D721Med (cell line): ENCODE results near the gene CCDC148.

Experiments used
- DNase-seq: peaks from one replicate; pipeline ENCODE4 v3.0.0; 2011; ENCODE audit warnings: low spot score; ENCODE audit not compliant: insufficient read length
- FAIRE-seq: peaks from 2 replicates; lab custom pipeline; 2011; peaks lifted over from hg19 to GRCh38; lab: Jason Lieb, UNC
- TF ChIP-seq, protein P1 (sequence below): IDR thresholded peaks from 2 replicates; pipeline ENCODE4 v1.5.1; 2012; ENCODE audit warnings: mild to moderate bottlenecking, control low read depth; ENCODE audit not compliant: insufficient read depth; ENCODE audit errors: missing control alignments

Gene CCDC148

DNA sequence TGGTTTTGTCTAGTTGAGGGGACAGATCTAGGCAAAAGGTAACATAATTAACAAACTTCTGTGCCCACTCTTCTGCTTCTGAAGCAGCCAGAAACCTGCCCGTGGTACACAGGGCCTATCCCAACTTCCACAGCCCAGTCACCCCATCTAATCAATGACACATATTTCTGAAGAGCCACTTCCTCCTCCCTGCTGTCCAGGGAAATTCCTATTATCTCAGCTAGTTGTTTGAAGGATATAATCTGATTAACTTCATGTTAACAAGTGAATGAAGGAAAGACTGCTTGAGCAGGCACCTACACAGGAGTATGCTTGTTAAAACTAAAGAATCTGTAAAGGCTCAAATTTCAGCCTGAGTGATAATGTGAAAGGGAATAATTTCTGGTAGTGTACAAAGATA lies 61.4 kb downstream of the CCDC148 start:
- DNase-seq: no peak
- no peak for FAIRE-seq
- TF ChIP-seq, protein P1, sequence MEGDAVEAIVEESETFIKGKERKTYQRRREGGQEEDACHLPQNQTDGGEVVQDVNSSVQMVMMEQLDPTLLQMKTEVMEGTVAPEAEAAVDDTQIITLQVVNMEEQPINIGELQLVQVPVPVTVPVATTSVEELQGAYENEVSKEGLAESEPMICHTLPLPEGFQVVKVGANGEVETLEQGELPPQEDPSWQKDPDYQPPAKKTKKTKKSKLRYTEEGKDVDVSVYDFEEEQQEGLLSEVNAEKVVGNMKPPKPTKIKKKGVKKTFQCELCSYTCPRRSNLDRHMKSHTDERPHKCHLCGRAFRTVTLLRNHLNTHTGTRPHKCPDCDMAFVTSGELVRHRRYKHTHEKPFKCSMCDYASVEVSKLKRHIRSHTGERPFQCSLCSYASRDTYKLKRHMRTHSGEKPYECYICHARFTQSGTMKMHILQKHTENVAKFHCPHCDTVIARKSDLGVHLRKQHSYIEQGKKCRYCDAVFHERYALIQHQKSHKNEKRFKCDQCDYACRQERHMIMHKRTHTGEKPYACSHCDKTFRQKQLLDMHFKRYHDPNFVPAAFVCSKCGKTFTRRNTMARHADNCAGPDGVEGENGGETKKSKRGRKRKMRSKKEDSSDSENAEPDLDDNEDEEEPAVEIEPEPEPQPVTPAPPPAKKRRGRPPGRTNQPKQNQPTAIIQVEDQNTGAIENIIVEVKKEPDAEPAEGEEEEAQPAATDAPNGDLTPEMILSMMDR: no peak

DNA sequence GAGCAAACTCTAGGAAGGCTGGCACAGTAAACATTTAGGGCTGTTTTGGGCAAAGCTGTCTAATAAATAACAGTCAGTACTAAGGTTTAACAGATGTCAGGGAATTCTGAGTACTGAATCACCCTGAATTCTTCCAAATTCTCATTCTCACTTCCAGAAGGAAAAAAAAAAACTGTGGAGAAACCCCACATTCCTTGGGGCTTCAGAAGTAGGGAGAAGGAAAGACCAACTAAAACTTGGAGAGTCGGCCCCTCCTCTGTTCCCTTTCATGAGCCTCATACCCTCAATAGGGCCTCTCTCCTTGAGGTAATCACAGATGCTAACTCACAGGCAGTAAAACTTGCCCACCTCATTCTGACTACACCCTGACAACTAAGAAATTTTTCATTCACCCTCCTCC lies 62.1 kb downstream of the CCDC148 start:
- TF ChIP-seq, protein P1: no peak
- no peak for DNase-seq
- FAIRE-seq: no peak

DNA sequence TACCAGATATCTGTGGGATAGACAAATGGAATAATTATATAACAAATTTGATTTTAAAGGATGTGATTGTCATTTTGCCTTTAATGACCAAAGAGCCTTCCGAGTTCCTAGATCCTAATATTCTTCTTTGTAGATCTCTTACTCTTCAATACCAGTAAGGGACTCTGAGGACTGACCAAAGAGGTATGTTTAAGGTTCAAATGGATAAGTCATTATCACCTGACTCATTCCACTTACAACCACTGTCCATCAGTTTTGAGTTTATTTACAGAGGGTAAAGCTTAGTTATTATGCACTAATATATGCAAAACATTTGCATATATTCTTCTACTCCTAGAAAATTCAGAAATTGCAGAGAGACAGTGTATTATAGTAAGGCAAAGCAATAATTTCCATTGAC lies 62.7 kb downstream of the CCDC148 start:
- TF ChIP-seq, protein P1: no peak
- DNase-seq (no peak), FAIRE-seq (no peak)

DNA sequence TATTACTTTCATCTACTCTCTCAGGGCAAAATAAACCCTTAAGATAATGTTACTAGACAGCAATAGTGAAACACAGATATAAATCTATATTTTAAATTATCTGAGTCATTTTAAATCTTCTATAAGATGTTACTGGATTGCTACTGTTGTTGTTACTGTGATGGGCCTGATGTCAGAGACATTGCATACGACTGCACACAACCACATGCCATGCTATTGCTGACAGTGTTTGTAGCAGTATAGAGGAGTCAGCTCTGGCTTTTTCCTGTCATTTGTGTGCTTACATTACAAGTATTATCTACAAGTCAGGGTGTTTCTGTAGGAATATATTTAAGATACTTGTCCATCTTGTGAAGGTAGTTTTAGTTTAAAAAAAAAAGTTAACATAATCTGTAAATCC lies 63.9 kb downstream of the CCDC148 start:
- DNase-seq (no peak), FAIRE-seq (no peak)
- TF ChIP-seq, protein P1: no peak

DNA sequence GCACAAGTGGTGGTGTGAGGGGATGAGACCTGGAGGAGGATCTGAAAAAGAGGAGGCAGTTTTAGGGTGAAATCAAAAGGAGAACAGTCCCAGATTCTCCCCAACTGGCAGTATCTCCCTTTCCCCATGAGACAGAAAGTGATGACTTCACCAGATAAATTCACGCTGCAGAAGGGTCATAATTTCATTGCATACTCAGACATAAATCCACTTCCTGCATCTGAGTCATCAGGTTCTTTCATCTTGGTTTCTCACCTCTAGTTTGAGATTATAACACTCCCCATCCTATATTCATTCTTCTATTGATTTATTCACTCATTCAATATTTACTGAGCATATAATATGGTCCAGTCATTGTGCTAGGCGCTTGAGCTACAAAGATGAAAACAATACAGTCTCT lies 64.7 kb downstream of the CCDC148 start:
- DNase-seq: no peak
- no peak for FAIRE-seq

DNA sequence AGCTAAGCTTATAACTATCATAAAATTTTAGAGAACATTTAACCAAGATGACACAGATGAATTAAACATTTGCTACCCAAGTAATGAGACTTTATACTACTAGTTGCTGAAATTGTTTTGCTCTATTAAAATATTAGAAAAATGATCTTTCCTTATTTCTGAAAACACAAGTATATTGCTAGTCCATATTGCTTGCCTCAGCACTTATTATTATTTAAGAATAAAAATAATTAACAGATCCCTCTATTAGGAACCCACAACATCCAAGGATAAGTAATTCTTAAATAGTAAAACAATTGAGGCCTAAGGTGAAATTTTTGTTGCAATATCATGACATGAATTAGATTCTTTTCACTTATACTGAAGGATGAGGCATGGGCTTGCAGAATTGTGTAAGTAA lies 65.2 kb downstream of the CCDC148 start:
- TF ChIP-seq, protein P1: no peak
- FAIRE-seq: no peak
- DNase-seq: no peak

More for the DNA sequence above, 64.7 kb downstream of the CCDC148 start:
- TF ChIP-seq, protein P1: no peak

DNA sequence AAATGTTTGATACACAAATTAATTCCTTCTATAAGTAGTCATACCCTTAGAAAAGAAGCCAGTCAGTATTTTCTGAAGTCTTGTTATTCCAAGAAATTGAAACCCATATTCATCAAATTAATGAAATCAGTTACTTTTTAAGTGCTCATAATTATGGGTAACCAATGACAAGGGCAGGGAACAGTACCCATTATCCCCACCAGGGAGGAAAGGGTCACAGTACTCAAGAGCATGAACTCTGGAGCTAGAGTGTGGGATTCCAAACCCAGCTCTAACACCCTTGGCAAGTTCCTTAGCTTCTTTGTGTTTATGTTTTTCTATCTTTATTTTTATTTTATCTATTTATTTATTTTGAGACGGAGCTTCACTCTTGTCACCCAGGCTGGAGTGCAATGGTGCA lies 68.4 kb downstream of the CCDC148 start:
- FAIRE-seq (no peak), DNase-seq (no peak)
- TF ChIP-seq, protein P1: no peak
